Activated naive CD4-positive, alpha-beta T cell treated with anti-CD3 and anti-CD28 coated beads, Interleukin-2, amount 10 ng/mL, durations not matched to agents 7 days and 5 days (primary cell): ENCODE results near the gene TIMM23.

Source experiments
- CTCF ChIA-PET: fragments of 350-600 bp; sonication (Branson Sonifier 250); formaldehyde crosslinking; loops from one replicate; lab custom pipeline; 2021; ENCODE audit warnings: antibody characterized with exemption; lab: Charles Lee
- DNase-seq: peaks from one replicate; pipeline ENCODE4 v3.0.0-alpha.2; 2020
- H3K27ac Mint-ChIP-seq: one replicate; pipeline ENCODE4 v1.8.0; 2021; ENCODE audit warnings: mild to moderate bottlenecking, moderate library complexity, mixed read lengths
- H3K27me3 Mint-ChIP-seq: one replicate; pipeline ENCODE4 v1.8.0; 2021; ENCODE audit warnings: mild to moderate bottlenecking, mixed read lengths
- H3K36me3 Mint-ChIP-seq: one replicate; pipeline ENCODE4 v1.8.0; 2021; ENCODE audit warnings: mixed read lengths
- H3K4me1 Mint-ChIP-seq: one replicate; pipeline ENCODE4 v1.8.0; 2021; ENCODE audit warnings: mixed read lengths
- H3K4me3 Mint-ChIP-seq: one replicate; pipeline ENCODE4 v1.8.0; 2021; ENCODE audit warnings: mild to moderate bottlenecking, moderate library complexity, mixed read lengths
- H3K9me3 Mint-ChIP-seq: one replicate; pipeline ENCODE4 v1.8.0; 2021; ENCODE audit warnings: mixed read lengths

The TIMM23 gene

DNA sequence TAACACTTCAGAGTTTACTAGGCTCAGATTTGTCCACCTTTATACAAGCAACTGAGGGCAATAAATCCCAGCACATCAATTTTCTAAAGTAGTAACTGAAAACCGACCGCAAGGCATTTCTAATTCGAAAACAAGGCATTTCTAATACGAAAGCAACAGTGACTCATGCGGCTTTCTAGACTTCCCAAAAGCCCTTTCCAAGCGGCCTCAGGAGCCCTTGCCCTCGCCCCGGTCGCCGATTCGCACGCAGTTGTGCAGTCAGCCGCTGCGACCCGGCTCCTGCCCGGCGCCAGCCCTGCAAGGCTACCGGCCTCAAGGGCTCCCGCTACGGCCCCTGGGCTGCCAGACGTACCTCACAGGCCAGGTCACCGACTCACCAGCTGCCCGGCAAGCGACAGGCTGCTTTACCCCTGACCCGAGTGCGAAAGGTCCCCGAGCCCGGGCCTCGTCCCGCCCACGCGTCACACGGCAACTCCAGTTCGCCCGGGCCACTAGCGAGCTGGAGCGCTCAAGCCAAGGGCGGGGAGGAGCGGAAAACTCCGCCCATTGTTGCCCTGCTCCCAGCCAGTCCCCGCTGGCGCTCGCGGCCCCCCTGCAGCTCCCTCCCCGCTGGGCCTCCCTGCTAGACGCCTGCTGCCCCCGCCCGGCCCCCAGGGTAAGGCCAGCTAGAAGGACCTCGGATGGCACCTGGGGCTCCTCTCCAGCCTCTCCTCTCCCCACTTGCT lies 50.9 kb downstream of the TIMM23 start:
- peaks cover 22% of the 10 kb centered on the region for H3K36me3 Mint-ChIP-seq
- peak overlapping the region; percentile 78 for H3K4me3 Mint-ChIP-seq
- H3K9me3 Mint-ChIP-seq, result no peaks in the 10 kb centered on the region
- peak overlapping the region; percentile 81 for H3K27ac Mint-ChIP-seq
- CTCF ChIA-PET, result no interaction called here
- DNase-seq, result peak; percentile 90
- peaks cover 86% of the 10 kb centered on the region for H3K4me1 Mint-ChIP-seq
- no peaks in the 10 kb centered on the region for H3K27me3 Mint-ChIP-seq

DNA sequence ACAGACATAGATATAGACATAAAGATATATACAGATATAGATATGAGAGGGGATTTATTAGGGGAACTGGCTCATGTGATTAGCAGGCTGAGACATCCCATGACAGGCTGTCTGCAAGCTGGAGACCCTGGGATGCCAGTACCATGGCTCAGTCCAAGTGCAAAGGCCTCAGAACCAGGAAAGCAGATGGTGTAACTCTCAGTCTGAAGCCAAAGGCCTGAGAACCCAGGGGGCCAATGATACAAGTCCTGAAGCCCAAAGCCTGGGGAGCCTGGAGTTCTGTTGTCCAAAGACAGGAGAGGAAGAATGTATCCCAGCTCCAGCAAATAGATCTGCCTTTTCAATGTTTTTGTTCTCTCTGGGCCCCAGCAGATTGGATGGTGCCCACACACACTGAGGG lies 52.7 kb downstream of the TIMM23 start:
- Mint-ChIP-seq H3K36me3 (peaks cover 23% of the 10 kb centered on the region), H3K4me3 (no peak overlapping the region), H3K4me1 (peaks cover 88% of the 10 kb centered on the region), H3K27me3 (no peaks in the 10 kb centered on the region), H3K9me3 (no peaks in the 10 kb centered on the region), H3K27ac (no peak overlapping the region)
- DNase-seq, result no peak
- CTCF ChIA-PET, result interaction anchor here (1.4 kb wide), 1 partner anchor 17 kb away, joined by 6 read pairs; no protein-coding TSS in a partner anchor

DNA sequence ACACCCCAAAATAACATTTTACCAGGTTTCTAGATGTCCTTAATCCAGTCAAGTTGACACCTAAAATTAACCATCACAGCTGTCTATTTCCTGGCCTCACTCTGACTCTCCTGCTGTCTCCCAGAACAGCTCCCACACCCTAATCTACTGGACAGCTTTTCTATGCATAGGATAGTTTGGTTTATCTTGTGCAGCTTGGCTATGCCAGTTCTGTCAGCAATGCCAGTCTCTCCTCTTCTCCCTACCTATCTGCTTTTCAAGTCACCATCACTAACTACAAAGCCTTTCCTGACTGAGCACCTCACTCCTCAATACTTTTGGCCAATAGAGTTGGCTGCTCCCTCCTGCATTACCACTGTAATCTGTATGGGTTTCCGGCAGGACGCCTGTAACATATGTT lies 53.1 kb downstream of the TIMM23 start:
- DNase-seq, result no peak
- Mint-ChIP-seq H3K4me3 (no peak overlapping the region), H3K27ac (no peak overlapping the region), H3K36me3 (peaks cover 23% of the 10 kb centered on the region), H3K27me3 (peaks cover 1% of the 10 kb centered on the region), H3K4me1 (peaks cover 84% of the 10 kb centered on the region), H3K9me3 (no peaks in the 10 kb centered on the region)
- CTCF ChIA-PET, result interaction anchor here (1.4 kb wide), 1 partner anchor 18 kb away, joined by 6 read pairs; no protein-coding TSS in a partner anchor

DNA sequence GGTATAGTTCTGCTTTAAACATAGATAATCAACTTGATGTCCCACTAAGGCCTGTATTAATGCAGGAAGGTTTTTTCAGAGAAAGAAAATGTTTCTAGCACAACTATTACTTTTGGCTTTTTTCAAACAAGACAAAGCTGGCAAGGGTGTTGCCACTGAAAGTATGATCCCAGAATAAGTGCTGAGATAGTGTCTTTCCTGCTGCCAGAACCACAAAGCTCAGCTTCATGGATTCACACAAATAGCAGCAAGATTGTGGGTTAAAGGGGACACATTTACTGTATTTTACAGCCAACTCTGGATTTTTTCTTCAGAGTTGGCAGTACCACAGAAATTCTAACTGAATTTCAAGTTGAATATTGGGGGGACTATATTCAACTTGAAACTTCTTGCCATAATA lies 53.8 kb downstream of the TIMM23 start:
- Mint-ChIP-seq H3K36me3 (peaks cover 23% of the 10 kb centered on the region), H3K4me3 (no peak overlapping the region)

DNA sequence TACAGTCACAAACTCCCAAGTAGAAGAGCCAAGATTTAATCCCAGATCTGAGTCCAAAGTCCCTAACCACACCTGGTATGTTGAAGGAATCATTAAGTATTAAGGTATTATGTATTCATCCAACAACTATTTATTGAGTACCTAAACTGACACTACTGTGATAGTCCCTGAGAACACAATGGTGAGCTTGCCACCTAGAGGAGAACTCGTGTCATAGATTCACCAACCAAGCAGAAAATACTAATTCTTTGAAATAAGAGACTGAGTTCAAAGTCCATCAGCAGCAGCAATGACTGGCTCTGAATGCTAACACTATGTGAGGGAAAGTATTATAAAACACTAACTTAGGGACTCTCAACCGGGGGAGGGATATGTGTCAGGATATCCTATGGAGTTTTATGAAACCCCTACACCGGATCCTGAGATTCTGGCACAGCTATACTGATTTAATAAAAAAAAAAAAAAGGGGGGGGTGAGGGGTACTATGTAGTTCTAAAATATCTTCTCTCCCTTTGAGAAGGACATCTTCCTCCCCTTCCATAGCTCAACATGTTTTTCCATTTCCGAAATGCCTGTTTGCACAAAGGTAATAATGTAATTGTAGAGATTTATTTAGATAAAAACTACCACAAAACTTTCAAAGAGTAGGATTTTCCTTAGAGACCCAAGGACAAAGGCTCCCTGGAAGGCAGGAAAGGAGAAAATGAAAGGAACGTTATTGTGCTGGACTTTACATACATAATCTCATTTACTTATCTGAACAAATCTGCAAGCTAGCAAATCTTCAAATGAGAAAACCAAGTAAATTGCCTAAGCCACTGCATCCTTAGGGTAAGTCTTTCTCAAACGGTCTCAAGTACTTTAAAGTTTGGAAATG lies 56.5 kb downstream of the TIMM23 start:
- Mint-ChIP-seq H3K4me3 (peak overlapping the region; percentile 95), H3K36me3 (peaks cover 17% of the 10 kb centered on the region), H3K27ac (peak overlapping the region; percentile 92), H3K9me3 (no peaks in the 10 kb centered on the region), H3K27me3 (peaks cover 4% of the 10 kb centered on the region), H3K4me1 (peaks cover 68% of the 10 kb centered on the region)
- DNase-seq, result peak; percentile 54
- CTCF ChIA-PET, result interaction anchor here (0.9 to 3.0 kb wide), 9 partner anchors 10 to 794 kb away, joined by 3 to 19 read pairs (median 5); no protein-coding TSS in a partner anchor

More for the DNA sequence above, 53.8 kb downstream of the TIMM23 start:
- no peak for DNase-seq
- Mint-ChIP-seq H3K27me3 (peaks cover 4% of the 10 kb centered on the region), H3K27ac (no peak overlapping the region), H3K9me3 (no peaks in the 10 kb centered on the region), H3K4me1 (peaks cover 83% of the 10 kb centered on the region)
- CTCF ChIA-PET, result interaction anchor here (1.0 kb wide), 1 partner anchor 10 kb away, joined by 4 read pairs; no protein-coding TSS in a partner anchor

DNA sequence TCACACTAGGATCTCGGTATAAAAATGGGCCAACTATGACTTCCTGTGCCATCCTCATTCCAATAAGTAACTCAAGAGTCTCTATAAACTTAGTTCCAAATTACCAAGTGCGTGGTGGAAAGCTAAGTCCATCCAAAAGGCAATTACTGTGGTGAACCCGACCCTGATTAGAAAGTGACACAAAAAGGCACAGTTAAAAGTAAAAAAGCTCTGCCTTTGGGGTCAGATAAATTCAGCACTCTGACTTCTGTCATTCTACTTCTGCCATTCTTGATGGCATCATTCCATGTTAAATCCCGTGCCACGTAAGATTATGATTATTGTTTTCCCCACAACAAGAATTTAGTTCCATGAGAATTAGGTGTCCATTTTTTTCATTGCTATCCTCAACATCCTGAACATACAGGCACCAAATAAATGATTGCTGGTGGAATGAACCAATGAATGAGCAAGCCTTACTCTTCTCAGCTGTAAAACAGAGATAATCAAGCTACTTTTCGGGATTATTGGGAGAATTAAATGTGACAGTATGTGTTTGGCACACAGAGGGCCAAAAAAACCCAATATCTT lies 57.3 kb downstream of the TIMM23 start:
- Mint-ChIP-seq H3K36me3 (peaks cover 17% of the 10 kb centered on the region), H3K4me3 (peak overlapping the region; percentile 95), H3K9me3 (no peaks in the 10 kb centered on the region), H3K4me1 (peaks cover 62% of the 10 kb centered on the region), H3K27ac (peak overlapping the region; percentile 92), H3K27me3 (peaks cover 4% of the 10 kb centered on the region)
- CTCF ChIA-PET, result interaction anchor here (0.9 to 3.0 kb wide), 7 partner anchors 9 to 795 kb away, joined by 3 to 19 read pairs (median 5); no protein-coding TSS in a partner anchor
- no peak for DNase-seq

DNA sequence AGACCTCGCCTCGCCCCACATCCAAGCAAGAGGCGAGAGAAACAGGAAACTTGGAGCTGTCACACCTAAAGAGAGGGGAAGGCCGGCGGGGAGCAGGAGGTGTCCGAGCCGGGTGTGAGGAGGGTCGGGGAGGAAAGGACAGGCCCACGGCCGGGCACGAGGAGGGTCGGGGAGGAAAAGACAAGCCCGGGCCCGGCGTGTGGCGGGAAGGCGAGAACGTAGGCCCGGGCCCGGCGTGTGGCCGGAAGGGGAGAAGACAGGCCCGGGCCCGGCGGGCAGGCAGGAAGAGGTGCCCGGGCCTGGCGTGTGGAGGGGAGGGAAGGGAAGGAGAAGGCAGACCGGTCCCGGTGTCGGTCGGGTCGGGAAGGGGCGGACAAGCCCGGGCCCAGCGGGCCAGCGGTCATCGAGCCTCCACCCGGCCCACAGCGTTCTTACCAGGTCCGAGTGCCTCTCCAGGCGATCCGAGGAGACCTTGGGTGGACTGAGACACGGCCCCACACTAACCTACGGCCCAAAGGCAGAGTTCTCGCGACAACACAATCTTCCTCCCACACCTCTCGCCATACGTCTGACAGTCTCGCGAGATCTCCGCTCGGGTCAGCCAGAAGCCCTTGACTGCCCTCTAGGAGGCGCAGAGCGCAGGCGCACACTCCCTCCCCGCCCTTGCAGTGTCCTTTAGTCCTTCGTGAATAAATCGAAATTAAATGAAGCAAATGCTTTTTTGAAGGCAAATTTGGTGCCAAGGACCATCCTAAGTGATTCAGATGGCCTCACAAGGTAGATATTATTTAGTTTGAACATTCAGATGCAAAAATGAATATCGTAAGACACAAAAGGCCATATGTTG lies 58.0 kb downstream of the TIMM23 start, which contains the start of gene NCOA4:
Gene NCOA4, minus strand, starts transcription at position 533 of the 847 bp plus-strand sequence. CDS start 13,943 bp downstream, outside the sequence.
- CTCF ChIA-PET, result interaction anchor here (1.4 to 3.0 kb wide), 5 partner anchors 12 to 780 kb away, joined by 4 to 19 read pairs (median 7); no protein-coding TSS in a partner anchor
- DNase-seq, result peak; percentile 98
- Mint-ChIP-seq H3K36me3 (peaks cover 17% of the 10 kb centered on the region), H3K27ac (peak within 1 kb of the TSS; percentile 92), H3K4me1 (peaks cover 55% of the 10 kb centered on the region), H3K27me3 (peaks cover 4% of the 10 kb centered on the region), H3K9me3 (no peaks in the 10 kb centered on the region), H3K4me3 (peak within 1 kb of the TSS; percentile 95)

DNA sequence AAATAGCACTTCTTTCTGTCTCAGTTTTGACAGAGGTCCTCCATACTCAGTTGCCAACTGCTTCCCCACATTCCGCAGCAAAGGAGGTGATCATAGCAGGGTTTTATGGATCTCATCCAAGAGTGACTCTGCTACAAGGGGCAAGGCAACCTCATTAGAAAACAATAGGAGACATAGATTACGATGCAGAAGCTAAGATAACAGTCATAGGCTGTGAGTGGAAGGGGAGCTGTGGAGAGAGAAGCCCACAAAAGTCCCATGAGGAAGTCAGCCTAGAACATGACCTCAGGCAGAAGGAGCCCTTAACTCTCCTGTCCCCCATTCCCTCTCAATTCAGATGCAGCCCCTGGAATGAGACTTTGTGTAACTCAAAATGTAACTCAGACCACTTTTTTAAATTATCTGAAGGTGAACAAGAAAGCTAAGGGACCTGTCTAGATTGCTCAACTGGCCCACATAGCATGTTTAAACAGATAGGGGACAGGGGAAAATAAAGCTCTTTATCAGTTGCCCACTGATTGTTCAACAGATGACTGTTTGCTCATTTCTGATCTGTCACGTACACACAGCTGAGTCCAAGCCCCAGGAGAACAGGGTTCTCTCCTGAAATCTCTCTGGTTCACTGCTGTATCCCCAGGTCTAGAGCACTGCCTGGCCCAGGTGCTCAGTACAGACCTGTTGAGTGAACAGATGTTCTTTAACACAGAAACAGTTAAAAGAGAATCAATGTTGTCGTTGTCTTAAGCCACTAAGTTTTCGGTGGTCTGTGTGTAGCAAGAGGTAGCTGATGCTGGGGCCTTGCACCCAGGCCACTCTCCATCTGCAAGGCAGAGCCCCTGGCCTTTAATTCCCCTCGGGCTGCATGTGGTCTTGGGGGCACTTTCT lies 59.6 kb downstream of the TIMM23 start:
- no peak for DNase-seq
- H3K27me3 Mint-ChIP-seq, result peaks cover 13% of the 10 kb centered on the region
- H3K27ac Mint-ChIP-seq, result no peak overlapping the region
- peak overlapping the region; percentile 2 for H3K4me3 Mint-ChIP-seq
- H3K4me1 Mint-ChIP-seq, result peaks cover 42% of the 10 kb centered on the region
- CTCF ChIA-PET, result interaction anchor here (0.7 to 1.5 kb wide), 3 partner anchors 12 to 237 kb away, joined by 3 to 4 read pairs (median 3); no protein-coding TSS in a partner anchor
- peaks cover 11% of the 10 kb centered on the region for H3K36me3 Mint-ChIP-seq
- H3K9me3 Mint-ChIP-seq, result no peaks in the 10 kb centered on the region

DNA sequence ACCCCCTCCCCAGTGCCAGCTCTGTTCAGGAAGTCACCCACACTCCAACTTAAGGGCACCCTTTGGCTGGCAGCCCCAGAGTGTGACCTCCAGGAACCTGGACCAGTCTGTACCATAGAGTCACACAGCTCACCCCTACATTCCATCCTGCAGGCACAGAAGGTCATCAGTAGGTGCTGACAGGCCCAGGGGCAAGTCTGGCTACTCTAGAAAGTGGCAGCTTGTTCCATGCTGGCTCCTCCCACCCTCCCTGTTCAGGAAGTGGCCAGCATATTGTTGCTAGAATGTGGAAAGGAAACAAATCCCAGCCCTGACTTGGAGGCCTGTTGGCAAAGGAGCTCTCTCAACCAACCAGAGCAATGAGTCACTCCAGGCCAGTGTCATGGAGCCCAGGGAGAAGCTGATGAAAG lies 61.3 kb downstream of the TIMM23 start:
- DNase-seq, result no peak
- H3K36me3 Mint-ChIP-seq, result peaks cover 1% of the 10 kb centered on the region
- peaks cover 27% of the 10 kb centered on the region for H3K4me1 Mint-ChIP-seq
- H3K9me3 Mint-ChIP-seq, result no peaks in the 10 kb centered on the region
- H3K27ac Mint-ChIP-seq, result no peak overlapping the region
- no peak overlapping the region for H3K4me3 Mint-ChIP-seq
- CTCF ChIA-PET, result interaction anchor here (0.7 kb wide), 1 partner anchor 60 kb away, joined by 3 read pairs; no protein-coding TSS in a partner anchor
- peaks cover 17% of the 10 kb centered on the region for H3K27me3 Mint-ChIP-seq

DNA sequence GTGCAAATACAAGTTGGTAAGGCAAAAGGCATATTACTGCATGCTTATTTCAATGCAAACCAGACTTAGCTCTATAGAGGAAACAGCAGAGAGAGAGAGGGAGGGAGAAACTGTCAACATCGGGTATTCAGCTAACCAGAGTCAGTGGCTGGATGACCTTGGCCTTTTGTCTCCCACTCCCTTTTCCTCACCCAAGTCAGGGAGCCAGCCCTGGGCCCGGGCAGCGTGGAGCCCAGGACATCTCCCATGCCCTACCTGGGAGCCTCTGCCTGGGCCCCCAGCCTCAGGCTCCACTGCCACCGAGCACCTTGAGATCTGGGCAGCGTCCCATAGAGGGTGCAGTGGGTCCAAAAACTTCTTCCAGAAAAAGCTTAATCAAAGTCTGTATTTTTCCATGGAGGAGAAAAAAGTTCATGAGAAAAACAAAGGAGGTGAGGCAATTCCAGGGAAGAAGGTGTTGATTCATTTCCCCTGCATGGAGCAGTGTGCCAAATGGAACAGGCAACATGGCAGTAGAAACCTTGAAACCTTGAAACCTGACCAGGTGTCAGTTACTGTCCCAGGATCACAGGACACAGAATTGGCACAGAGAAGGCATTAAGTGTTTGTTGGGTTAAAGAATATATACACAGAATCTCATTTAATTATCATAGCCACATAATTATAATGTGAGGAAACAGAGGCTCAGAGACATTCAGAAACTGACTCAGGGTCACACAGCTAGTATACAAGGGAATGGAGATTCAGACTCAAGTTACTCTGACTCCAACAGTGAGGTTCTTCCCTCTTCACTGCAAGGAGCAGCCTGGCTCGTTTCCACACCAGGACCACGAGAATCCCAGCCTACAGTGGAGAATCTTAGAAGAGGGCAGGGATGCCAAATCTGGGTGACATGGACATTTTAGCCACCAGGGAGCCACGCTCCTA lies 63.9 kb downstream of the TIMM23 start:
- CTCF ChIA-PET, result no interaction called here
- Mint-ChIP-seq H3K27ac (no peak overlapping the region), H3K4me1 (peaks cover 10% of the 10 kb centered on the region)

DNA sequence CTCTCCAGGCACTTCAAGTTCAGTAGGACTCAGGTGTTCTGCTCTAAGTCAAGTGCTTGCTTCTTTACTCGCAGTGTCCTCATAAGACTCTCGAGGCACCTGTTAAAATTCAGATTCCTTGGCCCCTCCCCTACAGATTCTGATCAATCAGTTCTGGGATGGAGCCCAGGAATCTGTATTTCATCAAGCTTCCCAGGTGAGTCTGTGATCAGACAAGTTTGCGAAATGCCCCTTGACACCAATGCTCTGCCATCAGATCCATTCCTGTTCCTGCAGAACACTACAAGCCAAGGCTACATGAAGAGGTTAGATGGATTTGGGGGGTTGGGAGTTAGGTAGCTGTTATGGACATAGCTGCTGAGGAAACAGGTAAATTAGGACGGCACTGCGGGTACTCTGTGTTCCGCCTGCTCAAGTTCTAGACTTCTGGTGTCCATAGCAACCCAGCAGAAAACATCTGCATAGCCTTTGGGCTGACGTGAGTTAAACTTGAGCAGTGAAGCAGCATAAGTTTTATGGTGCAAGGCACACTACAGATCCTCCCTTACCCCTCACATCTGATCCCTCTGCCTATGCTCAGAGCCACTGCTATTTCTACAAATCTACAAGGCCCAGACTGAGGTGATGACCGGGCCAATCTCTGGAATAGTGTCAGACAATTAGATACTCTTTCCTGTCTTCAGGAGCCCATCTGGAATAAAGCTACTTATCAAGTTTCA lies 65.0 kb downstream of the TIMM23 start:
- Mint-ChIP-seq H3K4me1 (peaks cover 6% of the 10 kb centered on the region), H3K27ac (no peak overlapping the region), H3K36me3 (no peaks in the 10 kb centered on the region), H3K9me3 (no peaks in the 10 kb centered on the region), H3K27me3 (peaks cover 16% of the 10 kb centered on the region), H3K4me3 (no peak overlapping the region)
- CTCF ChIA-PET, result no interaction called here
- no peak for DNase-seq

More for the DNA sequence above, 63.9 kb downstream of the TIMM23 start:
- DNase-seq, result no peak
- H3K9me3 Mint-ChIP-seq, result no peaks in the 10 kb centered on the region
- H3K36me3 Mint-ChIP-seq, result no peaks in the 10 kb centered on the region
- no peak overlapping the region for H3K4me3 Mint-ChIP-seq
- H3K27me3 Mint-ChIP-seq, result peaks cover 13% of the 10 kb centered on the region
